Stimulated activated naive CD4-positive, alpha-beta T cell (primary cell): ENCODE measurements around the gene DIAPH3.

Experiments used
- DNase-seq, 6 experiments: peaks; one replicate each; lab custom pipeline; 2025; lab: John Stamatoyannopoulos, UW

The DIAPH3 gene

DNA sequence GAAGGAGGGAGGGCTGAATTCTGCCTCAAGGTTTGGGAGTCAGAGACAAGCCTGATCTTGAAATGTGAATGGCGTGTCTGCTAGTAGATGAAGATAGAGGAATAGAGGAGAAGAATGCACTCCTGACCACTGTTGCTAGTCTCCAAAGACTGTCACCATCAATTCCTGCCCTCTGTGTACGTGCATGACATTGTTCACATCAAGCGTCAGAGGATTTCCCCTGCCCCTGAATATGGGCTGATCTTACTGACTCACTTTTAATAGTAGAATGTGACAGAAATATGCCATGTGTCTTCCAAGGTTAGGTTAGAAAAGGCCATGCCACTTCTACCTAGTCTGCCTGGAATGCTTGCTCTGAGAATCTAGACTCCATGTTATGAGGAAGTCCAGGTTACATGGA is 538.6 kb downstream of the DIAPH3 start:
- DNase-seq, result no peak

DNA sequence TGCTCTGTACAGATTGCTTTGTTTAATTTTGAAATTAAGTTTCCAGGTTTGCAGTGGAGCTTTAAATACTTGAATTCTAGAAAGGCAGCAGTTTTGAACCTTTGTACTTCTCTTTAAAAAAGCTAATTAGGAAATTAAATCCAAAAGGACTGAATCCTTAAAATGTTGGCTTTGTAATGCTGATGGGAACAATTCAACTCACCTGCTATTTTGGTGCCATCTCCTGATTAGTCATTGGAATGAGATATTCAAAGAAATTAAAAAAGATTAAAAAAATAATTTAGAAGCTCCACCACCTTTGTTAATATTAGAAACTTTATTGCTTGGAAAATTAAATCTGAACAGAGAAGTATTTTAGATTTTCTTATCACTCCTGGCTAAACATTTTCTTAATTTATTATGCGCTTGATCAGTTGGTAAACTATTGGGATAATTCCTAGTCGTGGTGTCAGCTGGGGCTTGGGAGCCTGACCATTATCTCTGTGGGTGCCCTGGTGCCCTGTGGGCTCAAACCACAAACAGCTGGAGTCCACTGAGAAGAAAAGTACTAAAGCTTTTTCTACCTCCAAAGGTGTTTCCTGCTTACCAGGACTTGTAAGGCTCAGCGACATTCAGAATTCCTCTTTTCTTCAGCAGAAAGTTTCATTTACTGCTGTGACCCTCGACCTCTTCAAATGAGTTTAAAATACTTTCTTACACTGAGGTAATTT is 540.4 kb downstream of the DIAPH3 start:
- no peak for DNase-seq

DNA sequence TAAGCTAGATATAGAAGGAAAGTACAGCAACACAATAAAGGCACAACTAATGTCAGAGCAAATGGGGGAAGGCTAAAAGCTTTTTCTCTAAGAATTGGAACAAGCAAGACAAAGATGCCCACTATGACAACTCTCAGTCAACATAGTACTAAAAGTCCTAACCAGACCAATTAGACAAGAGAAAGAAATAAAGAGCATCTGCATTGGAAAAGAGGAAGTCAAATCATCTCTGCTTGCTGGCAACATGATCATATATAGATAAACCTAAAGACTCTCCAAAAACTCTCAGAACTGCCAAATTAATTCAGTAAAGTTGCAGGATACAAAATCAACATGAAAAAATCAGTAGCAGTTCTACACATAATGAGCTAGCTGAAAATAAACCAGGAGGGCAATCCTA is 542.0 kb downstream of the DIAPH3 start:
- no peak for DNase-seq
